ENCODE data around the gene GCA.

DNA sequence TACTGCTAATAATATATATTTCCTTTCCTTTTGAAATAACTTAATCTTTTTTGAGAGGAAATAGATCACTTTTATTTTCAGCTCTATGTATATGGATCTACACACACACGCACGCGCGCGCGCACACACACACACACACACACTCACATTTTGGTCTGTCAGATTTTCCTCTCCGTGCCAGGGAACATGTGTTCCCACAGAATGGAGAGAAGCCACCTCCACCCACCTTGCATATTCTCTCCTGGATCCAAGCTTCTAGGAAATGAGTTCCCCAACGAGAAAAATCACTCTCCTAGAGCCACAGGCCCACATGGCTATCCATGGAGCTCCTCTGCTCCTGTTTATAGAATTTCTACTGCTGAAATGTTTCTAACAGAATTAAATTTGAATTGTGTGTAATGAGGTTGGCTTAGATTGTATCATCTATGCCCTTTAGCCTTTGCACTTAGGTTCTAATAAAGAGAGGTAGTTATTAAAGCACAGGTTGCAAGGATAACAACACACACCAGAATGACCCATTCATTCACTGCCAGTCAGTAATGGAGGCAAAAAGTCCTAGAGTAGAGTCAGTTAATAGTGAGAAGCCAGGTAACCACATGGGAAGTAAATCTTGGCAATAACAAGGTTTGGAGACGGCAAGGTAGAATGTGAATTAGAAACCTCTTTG, 45.1 kb upstream of the GCA start:
- no peak for TF ChIP-seq POLR2A (IDR thresholded peaks at IDR 0.05)
- no peak for TF ChIP-seq CTCF (IDR thresholded peaks at IDR 0.05)

Data from vagina (tissue), 2 donors.